Prostate gland (tissue), 2 donors: Measurements from ENCODE around the gene MSH5.

Experiments
- CTCF ChIP-seq, 4 experiments: fragments of 200-600 bp in 2 of 4; fragments of 450-650 bp in 2 of 4; sonication (generic) in 2 of 4; IDR thresholded peaks; 1 replicate in 3 of 4; 2 replicates in 1 of 4; pipeline ENCODE4 v1.5.1; 2016 to 2019; ENCODE audit warnings: antibody characterized with exemption in 4 of 4, mild to moderate bottlenecking in 2 of 4, moderate library complexity in 2 of 4
- POLR2A ChIP-seq: fragments of 450-650 bp; IDR thresholded peaks from one replicate; pipeline ENCODE4 v1.6.1; 2016; ENCODE audit warnings: antibody characterized with exemption, mild to moderate bottlenecking
- POLR2AphosphoS5 ChIP-seq: sonication (generic); formaldehyde crosslinking; IDR thresholded peaks from one replicate; pipeline ENCODE4 v1.6.1; 2017; ENCODE audit warnings: antibody characterized with exemption

- no peak for TF ChIP-seq CTCF (IDR thresholded peaks at IDR 0.05)
- no peak for TF ChIP-seq POLR2AphosphoS5
- TF ChIP-seq POLR2A = no peak
These were observed 17.6 kb upstream of the MSH5 start for GRCh38 chr6:31722173-31722572.
